Spinal cord (tissue), 10 donors: ENCODE measurements around the gene CCNB2. TPM values are rescaled to one million over a fixed set of nuclear protein-coding genes. Genes with fewer than 3 reads are reported as not detected.
A peak's percentile ranks its signal among the peaks of the same experiment; 100 is the strongest.

Experiments
- DNase-seq, 6 donors: peaks; one replicate each; pipeline versions ENCODE4 v3.0.0 to v3.0.0-alpha.2; 2013 to 2015; ENCODE audit warnings: low spot score in 6 of 6, low read depth in 4 of 6
- H3K27ac ChIP-seq: one replicate; pipeline ENCODE4 v1.5.1; 2013; ENCODE audit warnings: low read depth, low read length, control low read depth
- H3K27me3 ChIP-seq: one replicate; pipeline ENCODE4 v1.6.1; 2013; ENCODE audit warnings: low read length; ENCODE audit not compliant: control insufficient read depth, insufficient read depth
- H3K36me3 ChIP-seq: one replicate; pipeline ENCODE4 v1.6.1; 2013; ENCODE audit warnings: low read length; ENCODE audit not compliant: control insufficient read depth, insufficient read depth
- H3K4me1 ChIP-seq: one replicate; pipeline ENCODE4 v1.6.1; 2013; ENCODE audit warnings: low read length; ENCODE audit not compliant: control insufficient read depth, insufficient read depth
- H3K4me3 ChIP-seq: one replicate; pipeline ENCODE4 v1.5.1; 2013; ENCODE audit warnings: low read depth, low read length, control low read depth
- H3K9me3 ChIP-seq: one replicate; pipeline ENCODE4 v1.6.1; 2013; ENCODE audit warnings: low read length; ENCODE audit not compliant: control insufficient read depth, insufficient read depth
- WGBS: methylation state at CpG from one replicate; pipeline ENCODE4 v1.1.5; 2013; ENCODE audit warnings: missing lambda C conversion rate; ENCODE audit not compliant: insufficient coverage; 5-methylcytosine and 5-hydroxymethylcytosine counted together
- polyA plus RNA-seq, 2 donors: library from polyadenylated mRNA; unstranded; fragments of 120-200 nt; gene quantifications; one replicate each; pipeline ENCODE4 v1.2.1, GENCODE V29; 2013; ENCODE audit not compliant: insufficient read length in 2 of 2
- small RNA-seq: library from RNA; depleted of rRNA; stranded (forward); fragments of <200 nt; gene quantifications from one replicate; pipeline ENCODE3, GENCODE V24; 2014; ENCODE audit warnings: low replicate concordance
- total RNA-seq, 2 donors: library from RNA; depleted of rRNA in 1 of 2; stranded (reverse); fragments of 120-200 nt in 1 of 2; fragments of >200 nt in 1 of 2; gene quantifications; one replicate each; pipeline versions ENCODE4 v1.2.3 to v1.2.4, GENCODE V29; 2013 to 2014
- donor health status: healthy.

The CCNB2 gene
- total and polyA plus RNA-seq, 4 donors, result 11.2 to 18.8 (median 16.4) TPM

DNA sequence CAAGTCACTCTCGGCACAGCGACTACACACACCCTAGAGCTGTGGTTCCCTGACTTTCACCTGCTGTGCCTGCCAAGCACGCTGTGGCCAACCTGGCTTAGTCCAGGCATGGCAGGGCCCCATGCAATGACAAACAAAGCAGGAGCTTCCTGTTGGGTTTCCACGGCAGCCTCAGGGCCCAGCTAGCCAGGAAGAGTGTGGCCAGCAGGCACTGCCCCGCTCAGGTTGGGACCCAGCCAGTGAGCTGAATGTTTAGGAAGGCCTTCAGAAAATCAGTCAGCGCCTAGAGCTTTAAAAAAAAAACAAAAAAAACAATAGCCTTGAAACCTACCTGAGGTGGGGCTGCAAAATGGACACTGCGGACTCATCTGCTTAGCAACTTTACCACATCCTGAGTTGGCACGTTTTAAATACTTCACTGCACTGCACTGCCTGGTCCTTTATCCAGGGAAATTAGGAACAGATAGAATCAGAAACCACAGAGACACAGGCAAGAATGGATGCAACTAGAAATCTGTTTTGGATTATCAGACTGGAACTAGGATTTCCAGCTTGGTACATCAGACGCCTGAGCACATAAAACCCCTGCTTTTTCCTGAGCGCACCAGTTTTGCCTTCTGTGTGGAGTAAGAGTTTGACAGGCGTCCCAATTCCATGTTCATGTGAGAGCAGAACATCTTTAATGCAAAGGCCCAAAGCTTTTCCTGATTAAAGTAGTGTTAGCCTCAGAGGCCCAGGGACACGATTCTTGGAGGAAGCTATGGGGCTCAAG, 65.5 kb downstream of the CCNB2 start:
- WGBS, result 63% methylated on average over 8 of the region's 12 CpGs
- H3K27me3 ChIP-seq, result no peaks in the 10 kb centered on the region
- H3K36me3 ChIP-seq, result no peaks in the 10 kb centered on the region
- no peak overlapping the region for H3K4me3 ChIP-seq
- no peak overlapping the region for H3K27ac ChIP-seq
- peaks cover 21% of the 10 kb centered on the region for H3K4me1 ChIP-seq
- no peaks in the 10 kb centered on the region for H3K9me3 ChIP-seq
- peak in 2 of 6 donors; percentile 31 to 69 for DNase-seq

DNA sequence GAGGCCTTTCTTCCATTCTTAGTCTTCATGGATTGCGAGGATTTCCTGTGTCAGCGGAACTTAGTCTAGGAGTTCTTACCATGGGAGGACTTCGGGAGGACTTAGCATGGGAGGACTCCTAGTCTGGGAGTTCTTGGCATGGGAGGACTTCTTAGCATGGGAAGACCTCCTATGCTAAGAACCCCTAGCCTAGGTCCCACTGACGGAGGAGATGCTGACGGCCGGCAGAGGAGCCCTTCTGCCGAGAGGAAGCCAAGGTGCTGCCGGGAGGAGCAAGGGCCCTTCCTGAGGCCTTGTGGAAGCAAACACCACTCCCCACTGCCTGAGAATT, 66.1 kb downstream of the CCNB2 start:
- WGBS, result 97% methylated on average over 7 of the region's 8 CpGs
- Histone ChIP-seq H3K27me3 (no peaks in the 10 kb centered on the region), H3K9me3 (no peaks in the 10 kb centered on the region), H3K4me3 (no peak overlapping the region), H3K27ac (no peak overlapping the region), H3K4me1 (peaks cover 21% of the 10 kb centered on the region), H3K36me3 (no peaks in the 10 kb centered on the region)
- no peak for DNase-seq

- Histone ChIP-seq H3K27me3 (no peaks in the 10 kb centered on the region), H3K9me3 (no peaks in the 10 kb centered on the region), H3K4me1 (peaks cover 21% of the 10 kb centered on the region), H3K27ac (no peak overlapping the region), H3K36me3 (no peaks in the 10 kb centered on the region), H3K4me3 (no peak overlapping the region)
- WGBS, result 99% methylated on average over 6 of the region's 7 CpGs
- no peak for DNase-seq
Measured at GRCh38 chr15:59172289-59172901, 67.4 kb downstream of the CCNB2 start.

DNA sequence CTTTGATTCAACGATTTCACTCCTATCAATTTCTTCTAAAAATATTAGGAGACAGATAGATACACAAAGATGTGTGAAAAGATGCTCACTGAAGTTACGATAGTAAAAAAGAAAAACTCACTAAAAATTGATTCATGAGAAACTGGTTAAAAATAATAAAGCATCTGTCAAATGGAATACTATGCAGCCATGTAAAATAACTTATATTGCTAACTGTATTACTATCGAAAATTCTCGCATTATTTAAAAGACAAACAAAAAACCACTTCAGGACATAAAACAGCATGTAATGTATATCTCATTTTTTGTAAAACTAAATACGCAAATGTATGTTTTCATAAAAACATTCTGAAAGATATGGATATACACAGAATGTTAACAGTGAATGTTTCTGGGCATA, 68.2 kb downstream of the CCNB2 start:
- H3K36me3 ChIP-seq, result peaks cover 2% of the 10 kb centered on the region
- H3K9me3 ChIP-seq, result no peaks in the 10 kb centered on the region
- no peak overlapping the region for H3K27ac ChIP-seq
- no peak for DNase-seq
- no CpG with 5 or more reads among the region's 5 CpGs for WGBS
- no peak overlapping the region for H3K4me3 ChIP-seq
- peaks cover 22% of the 10 kb centered on the region for H3K4me1 ChIP-seq
- H3K27me3 ChIP-seq, result no peaks in the 10 kb centered on the region

DNA sequence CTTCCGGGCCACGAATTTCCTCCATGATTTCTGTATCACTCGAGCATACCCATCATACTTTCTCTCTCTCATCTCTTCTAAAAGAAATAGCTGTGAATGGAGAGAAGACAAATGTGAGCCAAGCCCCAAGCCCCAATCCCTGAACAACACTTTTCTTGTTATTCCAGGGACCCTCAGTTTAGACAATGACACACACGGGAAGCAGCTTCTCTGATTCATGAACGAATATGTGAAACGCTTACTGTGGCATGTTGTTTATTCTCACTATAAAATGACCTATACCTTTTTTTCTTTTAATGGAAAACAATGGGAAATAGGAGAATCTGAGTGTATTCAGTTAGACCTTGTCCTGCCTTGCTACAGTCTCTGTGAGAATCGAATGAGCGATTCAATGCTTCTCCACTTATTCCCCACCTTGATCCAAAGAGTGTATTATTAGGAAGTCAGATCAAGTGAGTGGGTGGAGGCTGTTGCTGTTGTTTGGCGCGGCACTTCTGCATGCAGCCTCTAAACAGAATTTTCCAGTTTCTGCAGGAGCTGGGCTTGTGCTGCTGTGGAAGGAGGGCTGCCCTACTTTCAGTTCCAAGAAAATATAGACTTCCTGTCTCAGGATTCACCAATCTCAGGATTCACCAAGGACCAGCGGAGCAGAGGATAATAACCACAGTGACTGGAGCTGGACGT, 69.3 kb downstream of the CCNB2 start:
- Histone ChIP-seq H3K27ac (no peak overlapping the region), H3K4me3 (no peak overlapping the region), H3K36me3 (peaks cover 4% of the 10 kb centered on the region)

More for the DNA sequence above, 69.3 kb downstream of the CCNB2 start:
- WGBS, result 60% methylated on average over 2 of the region's 12 CpGs
- no peak for DNase-seq
- Histone ChIP-seq H3K4me1 (peaks cover 25% of the 10 kb centered on the region), H3K9me3 (no peaks in the 10 kb centered on the region), H3K27me3 (no peaks in the 10 kb centered on the region)

Small RNAs within 50 kb of the gene (small RNA-seq; reads per million reads assigned to genes)
- gene MIR2116, result 0.37 reads per million, percentile 41 among the genes with 10 or more reads in this experiment

Other genes starting within 250 kb of the CCNB2 start
- gene SLTM, start 171.5 kb upstream of the CCNB2 start, total RNA-seq, result 10 to 100 TPM; 92.0 to 93.4 TPM
- gene SLTM, start 171.5 kb upstream of the CCNB2 start, polyA plus RNA-seq, result 10 to 100 TPM; 90.5 TPM
- gene RNF111, start 117.5 kb upstream of the CCNB2 start, total RNA-seq, result 10 to 100 TPM; 22.0 to 49.1 TPM
- 10 to 100 TPM; 35.4 to 39.4 TPM for gene RNF111, start 117.5 kb upstream of the CCNB2 start, polyA plus RNA-seq
- not detected for gene LDHAL6B, start 101.7 kb downstream of the CCNB2 start, total RNA-seq
- gene LDHAL6B, start 101.7 kb downstream of the CCNB2 start, polyA plus RNA-seq, result under 1 TPM in 1 of 2 donors, not detected in 1; 0.32 TPM